Small intestine (tissue), 7 donors: ENCODE data around the gene SLC39A1. TPM values are rescaled to one million over a fixed set of nuclear protein-coding genes. Genes with fewer than 3 reads are reported as not detected.

Experiments used
- DNase-seq, 2 donors: peaks; one replicate each; pipeline versions ENCODE4 v3.0.0 to v3.0.0-alpha.2; 2013
- FAIRE-seq: peaks from 2 replicates; lab custom pipeline; 2012; peaks lifted over from hg19 to GRCh38; lab: Jason Lieb, UNC
- H3K27ac ChIP-seq, 3 donors: one replicate each; pipeline ENCODE4 v1.5.1; 2013; ENCODE audit warnings: low read length in 2 of 3, mild to moderate bottlenecking in 2 of 3, control low read depth in 1 of 3, inconsistent platforms in 1 of 3, low read depth in 1 of 3, moderate library complexity in 1 of 3
- H3K27me3 ChIP-seq, 3 donors: one replicate each; pipeline ENCODE4 v1.6.1; 2013; ENCODE audit warnings: low read length in 3 of 3, inconsistent platforms in 1 of 3; ENCODE audit not compliant: control insufficient read depth in 3 of 3, insufficient read depth in 3 of 3
- H3K36me3 ChIP-seq, 3 donors: one replicate each; pipeline ENCODE4 v1.6.1; 2013; ENCODE audit warnings: low read length in 3 of 3, inconsistent platforms in 1 of 3, low read depth in 1 of 3, mild to moderate bottlenecking in 1 of 3, moderate library complexity in 1 of 3; ENCODE audit not compliant: control insufficient read depth in 3 of 3, insufficient read depth in 2 of 3
- H3K4me1 ChIP-seq, 3 donors: one replicate each; pipeline ENCODE4 v1.6.1; 2013; ENCODE audit warnings: low read length in 2 of 3, inconsistent platforms in 1 of 3, low read depth in 1 of 3, mild to moderate bottlenecking in 1 of 3, moderate library complexity in 1 of 3; ENCODE audit not compliant: control insufficient read depth in 3 of 3, insufficient read depth in 2 of 3
- H3K4me3 ChIP-seq, 3 donors: one replicate each; pipeline ENCODE4 v1.5.1; 2013; ENCODE audit warnings: low read length in 3 of 3, control low read depth in 1 of 3, inconsistent platforms in 1 of 3, low read depth in 1 of 3, mild to moderate bottlenecking in 1 of 3, moderate library complexity in 1 of 3
- H3K9me3 ChIP-seq, 2 donors: one replicate each; pipeline ENCODE4 v1.6.1; 2013; ENCODE audit warnings: low read depth in 1 of 2, low read length in 1 of 2; ENCODE audit not compliant: control insufficient read depth in 2 of 2, insufficient read depth in 1 of 2
- WGBS, 3 donors: extraction: QIAGEN DNeasy Blood & Tissue Kit; methylation state at CpG; one replicate each; pipeline ENCODE4 v1.1.7; 2013; 5-methylcytosine and 5-hydroxymethylcytosine counted together
- polyA plus RNA-seq, 4 donors: library from polyadenylated mRNA; stranded (reverse) in 3 of 4; unstranded in 1 of 4; fragments of 200-250 nt in 3 of 4; fragments of 120-200 nt in 1 of 4; gene quantifications; one replicate each; pipeline versions ENCODE4 v1.2.1 to v1.2.3, GENCODE V29; 2013
- donor health status: healthy with polysubstance abuse.
- donor health status: control.
- donor health status: control.
- donor health status: Bipolar disorder and iron deficiency.
- donor health status: healthy.

SLC39A1 gene
- polyA plus RNA-seq, 4 donors: 23.7 to 100 (median 65.4) TPM

DNA sequence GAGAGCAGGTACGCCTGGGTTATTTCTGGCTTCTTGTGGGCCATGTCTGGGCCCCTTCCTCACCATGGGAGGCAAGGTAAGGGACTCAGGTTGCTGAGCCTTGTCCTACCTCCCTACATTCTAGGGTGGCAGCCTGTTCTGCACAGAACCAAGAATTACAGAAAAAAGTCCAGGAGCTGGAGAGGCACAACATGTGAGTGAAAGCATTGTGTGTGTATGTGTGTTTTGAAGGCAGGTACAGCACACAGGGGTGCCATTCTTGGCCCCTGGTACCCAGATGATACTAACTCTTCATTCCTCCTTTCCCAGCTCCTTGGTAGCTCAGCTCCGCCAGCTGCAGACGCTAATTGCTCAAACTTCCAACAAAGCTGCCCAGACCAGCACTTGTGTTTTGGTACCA lies 9.7 kb upstream of the SLC39A1 start:
- H3K4me3 ChIP-seq: no peak overlapping the region
- H3K4me1 ChIP-seq: peaks cover 0 to 13% (median 0%) of the 10 kb centered on the region in 3 donors
- H3K9me3 ChIP-seq: no peaks in the 10 kb centered on the region
- no peak for FAIRE-seq
- H3K36me3 ChIP-seq: peaks cover 9 to 38% (median 12%) of the 10 kb centered on the region in 3 donors
- H3K27ac ChIP-seq: no peak overlapping the region
- H3K27me3 ChIP-seq: no peaks in the 10 kb centered on the region
- 94 to 98% (median 94%) methylated on average over 3 of the region's 3 CpGs for WGBS, 3 donors
- no peak for DNase-seq

DNA sequence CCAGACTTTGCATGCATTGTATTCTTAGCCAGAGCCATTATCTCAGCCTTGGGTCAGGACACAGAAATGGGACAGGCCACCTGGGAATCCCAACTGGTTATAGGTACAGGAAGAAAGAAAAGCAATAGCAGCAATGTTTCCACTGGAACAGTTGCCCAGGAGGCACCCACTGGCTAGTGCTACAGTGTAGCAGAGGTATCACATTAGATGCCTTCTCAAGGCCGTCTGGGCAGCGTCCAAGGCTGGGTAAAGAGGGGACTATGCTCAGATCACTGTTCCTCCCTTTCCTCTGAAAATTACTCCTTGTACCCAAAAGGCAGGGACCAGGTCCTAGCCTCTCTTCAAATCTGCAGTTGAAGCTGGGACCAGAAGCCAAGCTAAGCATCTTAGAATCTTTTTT lies 7.0 kb upstream of the SLC39A1 start:
- FAIRE-seq (no peak), DNase-seq (no peak)
- no peak overlapping the region for H3K27ac ChIP-seq
- H3K4me1 ChIP-seq: peaks cover 0 to 5% (median 2%) of the 10 kb centered on the region in 3 donors
- WGBS, 3 donors: 91 to 94% (median 92%) methylated on average over 2 of the region's 2 CpGs
- no peaks in the 10 kb centered on the region for H3K9me3 ChIP-seq
- peaks cover 6 to 27% (median 9%) of the 10 kb centered on the region in 3 donors for H3K36me3 ChIP-seq
- H3K27me3 ChIP-seq: no peaks in the 10 kb centered on the region
- H3K4me3 ChIP-seq: no peak overlapping the region

DNA sequence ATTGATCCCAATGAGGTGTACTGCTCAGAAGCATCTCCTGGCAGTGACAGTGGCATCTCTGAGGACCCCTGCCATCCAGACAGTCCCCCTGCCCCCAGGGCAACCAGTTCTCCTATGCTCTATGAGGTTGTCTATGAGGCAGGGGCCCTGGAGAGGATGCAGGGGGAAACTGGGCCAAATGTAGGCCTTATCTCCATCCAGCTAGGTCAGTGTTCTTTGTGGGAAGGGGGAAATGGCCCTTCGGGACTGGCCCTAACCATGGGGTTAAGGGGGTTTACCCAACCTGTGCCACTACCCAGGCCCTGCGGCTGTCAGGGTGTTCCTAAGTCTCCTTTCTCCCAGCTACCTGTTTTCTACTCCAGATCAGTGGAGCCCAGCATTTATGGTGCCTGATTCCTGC lies 5.6 kb upstream of the SLC39A1 start:
- 82 to 100% (median 92%) methylated on average over 2 of the region's 2 CpGs for WGBS, 3 donors
- Histone ChIP-seq H3K27ac (no peak overlapping the region), H3K27me3 (no peaks in the 10 kb centered on the region), H3K36me3 (peaks cover 3 to 16% (median 6%) of the 10 kb centered on the region in 3 donors), H3K4me1 (peaks cover 0 to 11% (median 2%) of the 10 kb centered on the region in 3 donors), H3K4me3 (no peak overlapping the region), H3K9me3 (no peaks in the 10 kb centered on the region)
- no peak for DNase-seq
- no peak for FAIRE-seq

GRCh38 chr1:153968408-153968807 lies 5.1 kb upstream of the SLC39A1 start:
- Histone ChIP-seq H3K9me3 (no peaks in the 10 kb centered on the region), H3K27me3 (no peaks in the 10 kb centered on the region), H3K36me3 (peaks cover 0 to 11% (median 2%) of the 10 kb centered on the region in 3 donors), H3K4me3 (peak overlapping the region; percentile 28 to 69 (median 58)), H3K4me1 (peaks cover 0 to 11% (median 2%) of the 10 kb centered on the region in 3 donors), H3K27ac (peak overlapping the region in 1 of 3 donors; percentile 87)
- WGBS, 3 donors: 11 to 33% (median 19%) methylated on average over 13 of the region's 13 CpGs
- no peak for DNase-seq
- no peak for FAIRE-seq

DNA sequence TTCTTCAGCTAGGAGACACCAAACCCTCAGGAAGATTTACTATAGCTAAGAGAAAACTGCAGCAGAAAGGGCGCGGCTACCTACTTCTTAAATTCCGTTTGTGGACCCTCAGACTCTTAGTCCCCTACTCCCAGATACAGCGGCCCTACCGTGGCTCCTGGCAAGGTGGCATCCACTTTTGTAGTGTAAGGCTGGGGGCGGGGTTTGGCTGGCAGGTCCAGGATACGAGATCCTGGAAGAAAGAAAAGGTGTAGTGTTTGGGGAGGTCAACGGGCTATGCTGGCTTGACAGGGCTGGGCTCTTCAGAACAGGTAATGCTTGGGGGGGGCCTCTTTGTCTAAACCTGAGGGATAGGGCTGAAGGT lies 4.6 kb upstream of the SLC39A1 start:
- no peak for FAIRE-seq
- H3K4me3 ChIP-seq: peak overlapping the region; percentile 28 to 69 (median 58)
- peaks cover 0 to 6% (median 2%) of the 10 kb centered on the region in 3 donors for H3K36me3 ChIP-seq
- WGBS, 3 donors: 1 to 2% (median 1%) methylated on average over 8 of the region's 8 CpGs
- DNase-seq: peak in 1 of 2 donors; percentile 64
- H3K9me3 ChIP-seq: no peaks in the 10 kb centered on the region
- peaks cover 0 to 11% (median 2%) of the 10 kb centered on the region in 3 donors for H3K4me1 ChIP-seq
- H3K27ac ChIP-seq: peak overlapping the region; percentile 1 to 90 (median 87)
- H3K27me3 ChIP-seq: no peaks in the 10 kb centered on the region

DNA sequence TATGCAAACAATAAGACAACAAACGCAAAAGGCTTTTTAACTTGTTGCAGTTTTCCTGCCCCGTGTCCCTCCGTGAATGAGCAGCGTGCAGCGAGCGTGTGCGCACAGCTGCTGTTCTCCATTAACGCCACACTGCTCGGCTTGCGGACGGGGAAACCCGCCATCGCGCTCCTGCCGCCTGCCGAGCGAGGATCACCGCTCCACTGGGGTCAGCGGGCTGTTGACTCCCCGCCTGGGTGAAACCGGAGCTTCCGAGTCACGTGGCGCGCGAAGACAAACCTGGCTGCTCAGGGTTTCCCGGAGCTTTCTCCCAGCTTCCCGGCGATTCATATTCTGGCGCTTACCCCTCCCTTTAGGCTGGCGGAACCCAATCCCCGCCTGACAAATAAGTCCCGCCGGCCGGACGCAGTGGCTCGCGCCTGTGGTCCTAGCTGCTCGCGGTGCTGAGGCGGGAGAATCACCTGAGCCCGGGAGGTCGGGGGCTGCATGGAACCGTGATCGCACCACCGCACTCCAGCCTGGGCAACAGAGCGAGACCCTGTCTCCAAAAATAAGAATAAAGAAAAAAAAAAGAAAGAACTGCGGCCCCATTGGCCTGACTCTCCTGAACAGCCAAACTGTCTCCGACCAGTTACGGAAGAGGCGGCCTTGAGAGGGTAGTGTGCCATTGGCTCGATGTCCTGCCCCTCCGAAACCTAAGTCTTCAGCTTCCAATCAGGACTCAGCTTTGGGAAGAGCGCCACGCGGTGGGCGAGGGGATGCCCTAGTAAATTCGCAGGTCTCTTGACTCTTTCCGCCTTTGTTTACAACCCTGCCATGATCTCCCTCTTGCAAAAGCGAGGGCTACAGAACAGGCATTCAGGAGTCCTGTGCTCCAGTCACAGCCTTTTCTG lies 4.0 kb upstream of the SLC39A1 start, which contains the start of gene CREB3L4:
Gene CREB3L4 (plus strand): TSS at position 796 of the 893 bp plus-strand sequence. CDS start 624 bp downstream, outside the sequence.
- DNase-seq (peak; percentile 94 to 96), FAIRE-seq (no peak)
- Histone ChIP-seq H3K27me3 (no peaks in the 10 kb centered on the region), H3K4me3 (peak within 1 kb of the TSS; percentile 52 to 69 (median 58)), H3K27ac (peak within 1 kb of the TSS; percentile 86 to 90 (median 87)), H3K4me1 (peaks cover 0 to 15% (median 5%) of the 10 kb centered on the region in 3 donors), H3K36me3 (peaks cover 0 to under 1% (median 0%) of the 10 kb centered on the region in 3 donors), H3K9me3 (no peaks in the 10 kb centered on the region)
- WGBS, 3 donors: 0 to 1% (median 0%) methylated on average over 59 to 60 of the region's 60 CpGs

DNA sequence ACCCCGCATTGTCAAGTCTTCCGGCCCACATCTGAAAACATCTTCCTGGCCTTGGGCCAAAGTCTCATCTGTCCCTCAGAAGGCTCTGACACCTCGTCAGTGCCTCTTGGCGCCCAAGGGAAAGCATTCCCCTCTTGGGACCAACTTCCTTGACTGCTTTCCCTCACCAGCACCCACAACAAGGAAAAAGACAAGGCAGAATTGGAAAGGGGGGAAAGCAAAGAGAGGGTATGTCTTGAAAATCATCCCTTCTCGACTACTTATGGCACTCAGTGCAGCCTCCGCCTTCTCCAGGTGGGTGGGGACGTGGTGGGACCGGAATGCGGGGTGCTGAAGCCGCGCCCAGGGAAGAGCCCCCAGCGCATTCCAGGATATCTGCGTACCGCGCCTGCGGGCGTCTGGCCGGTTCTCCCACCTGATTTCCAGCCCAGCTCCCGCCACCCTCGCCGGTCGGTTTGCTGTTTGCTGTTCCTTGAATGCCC lies 554 bp upstream of the SLC39A1 start:
- 2 to 3% (median 2%) methylated on average over 22 of the region's 22 CpGs for WGBS, 3 donors
- H3K9me3 ChIP-seq: no peaks in the 10 kb centered on the region
- peak overlapping the region; percentile 64 to 90 (median 68) for H3K4me3 ChIP-seq
- peak overlapping the region; percentile 33 to 95 (median 94) for H3K27ac ChIP-seq
- FAIRE-seq (no peak), DNase-seq (peak in 1 of 2 donors; percentile 87)
- peaks cover 2 to 28% (median 10%) of the 10 kb centered on the region in 3 donors for H3K4me1 ChIP-seq
- no peaks in the 10 kb centered on the region for H3K27me3 ChIP-seq
- H3K36me3 ChIP-seq: peaks cover 0 to 20% (median 0%) of the 10 kb centered on the region in 3 donors
